ENCODE measurements around the gene USP17L12. TPM values are rescaled to one million over a fixed set of nuclear protein-coding genes. Genes with fewer than 3 reads are reported as not detected.
"Not testable (repeated sequence)": the region's sequence is repeated elsewhere in the genome, so short reads cannot be mapped to it uniquely, and the experiment has no call there.

Gene USP17L12, protein sequence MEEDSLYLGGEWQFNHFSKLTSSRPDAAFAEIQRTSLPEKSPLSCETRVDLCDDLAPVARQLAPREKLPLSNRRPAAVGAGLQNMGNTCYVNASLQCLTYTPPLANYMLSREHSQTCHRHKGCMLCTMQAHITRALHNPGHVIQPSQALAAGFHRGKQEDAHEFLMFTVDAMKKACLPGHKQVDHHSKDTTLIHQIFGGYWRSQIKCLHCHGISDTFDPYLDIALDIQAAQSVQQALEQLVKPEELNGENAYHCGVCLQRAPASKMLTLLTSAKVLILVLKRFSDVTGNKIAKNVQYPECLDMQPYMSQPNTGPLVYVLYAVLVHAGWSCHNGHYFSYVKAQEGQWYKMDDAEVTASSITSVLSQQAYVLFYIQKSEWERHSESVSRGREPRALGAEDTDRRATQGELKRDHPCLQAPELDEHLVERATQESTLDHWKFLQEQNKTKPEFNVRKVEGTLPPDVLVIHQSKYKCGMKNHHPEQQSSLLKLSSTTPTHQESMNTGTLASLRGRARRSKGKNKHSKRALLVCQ
- polyA plus RNA-seq (ENCODE audit: insufficient read length in 12 of 12): not detected
- long read RNA-seq, donor 1: 0 reads
- long read RNA-seq, donor 2: 0 reads
- long read RNA-seq, donor 3: 0 reads
- long read RNA-seq, donor 4: 0 reads
- long read RNA-seq, donor 5: 0 reads
- long read RNA-seq, donor 6: 0 reads
- long read RNA-seq, donor 7: 0 reads
- long read RNA-seq, donor 8: 0 reads
- long read RNA-seq, donor 9: 0 reads
- long read RNA-seq, donor 10: 0 reads
- long read RNA-seq, donor 11: 0 reads

DNA sequence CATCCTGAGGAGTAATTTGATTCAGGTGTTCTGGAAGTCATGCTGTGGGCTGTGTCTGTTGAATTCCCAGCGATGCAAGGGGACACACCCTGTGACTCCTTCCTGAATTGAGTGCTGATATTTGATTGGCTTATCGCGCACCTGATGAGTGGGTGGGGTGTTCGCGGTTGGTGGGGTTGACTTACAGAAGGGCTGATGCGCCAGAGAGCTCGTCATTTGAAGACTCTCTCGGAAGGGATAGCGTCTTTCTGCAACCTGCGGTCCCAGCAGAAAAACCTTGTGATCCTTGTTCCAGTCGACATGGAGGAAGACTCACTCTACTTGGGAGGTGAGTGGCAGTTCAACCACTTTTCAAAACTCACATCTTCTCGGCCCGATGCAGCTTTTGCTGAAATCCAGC, at the start of gene USP17L12:
TSS of gene USP17L12 (plus strand) at position 301 of the 400 bp plus-strand sequence. CDS start at position 301, 0 bp downstream.
- not testable (repeated sequence) for DNase-seq

DNA sequence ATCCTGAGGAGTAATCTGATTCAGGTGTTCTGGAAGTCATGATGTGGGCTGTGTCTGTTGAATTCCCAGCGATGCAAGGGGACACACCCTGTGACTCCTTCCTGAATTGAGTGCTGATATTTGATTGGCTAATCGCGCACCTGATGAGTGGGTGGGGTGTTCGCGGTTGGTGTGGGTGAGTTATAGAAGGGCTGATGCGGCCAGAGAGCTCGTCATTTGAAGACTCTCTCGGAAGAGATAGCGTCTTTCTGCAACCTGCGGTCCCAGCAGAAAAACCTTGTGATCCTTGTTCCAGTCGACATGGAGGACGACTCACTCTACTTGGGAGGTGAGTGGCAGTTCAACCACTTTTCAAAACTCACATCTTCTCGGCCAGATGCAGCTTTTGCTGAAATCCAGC, 9.6 kb upstream of the USP17L12 start, which contains the start of gene USP17L10:
TSS of gene USP17L10 (plus strand) at position 301 of the 400 bp plus-strand sequence. CDS start at position 301, 0 bp downstream.
- not testable (repeated sequence) for DNase-seq

DNA sequence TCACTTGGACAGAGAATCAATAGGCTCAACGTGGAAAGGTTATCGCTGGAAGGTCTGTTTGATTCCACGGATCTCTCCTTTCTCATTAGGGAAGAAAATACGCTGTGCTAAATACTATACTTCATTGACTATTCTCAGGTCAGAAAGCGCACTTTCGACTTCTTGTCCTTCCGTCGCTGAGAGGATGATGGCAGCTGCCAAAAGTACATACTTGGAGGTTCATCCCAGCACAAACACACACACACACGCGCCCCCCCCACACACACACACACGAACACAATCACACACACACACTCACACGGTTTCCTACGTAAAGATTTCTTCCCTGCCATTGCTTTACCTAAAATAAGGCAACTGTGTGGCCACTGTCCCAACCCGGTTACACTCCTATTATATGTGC, 5.3 kb upstream of the USP17L12 start:
- DNase-seq: not testable (repeated sequence)

DNA sequence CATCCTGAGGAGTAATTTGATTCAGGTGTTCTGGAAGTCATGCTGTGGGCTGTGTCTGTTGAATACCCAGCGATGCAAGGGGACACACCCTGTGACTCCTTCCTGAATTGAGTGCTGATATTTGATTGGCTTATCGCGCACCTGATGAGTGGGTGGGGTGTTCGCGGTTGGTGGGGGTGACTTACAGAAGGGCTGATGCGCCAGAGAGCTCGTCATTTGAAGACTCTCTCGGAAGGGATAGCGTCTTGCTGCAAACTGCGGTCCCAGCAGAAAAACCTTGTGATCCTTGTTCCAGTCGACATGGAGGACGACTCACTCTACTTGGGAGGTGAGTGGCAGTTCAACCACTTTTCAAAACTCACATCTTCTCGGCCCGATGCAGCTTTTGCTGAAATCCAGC, 4.8 kb upstream of the USP17L12 start, which contains the start of gene USP17L11:
TSS of gene USP17L11 (plus strand) at position 301 of the 400 bp plus-strand sequence. CDS start at position 301, 0 bp downstream.
- DNase-seq: not testable (repeated sequence)

DNA sequence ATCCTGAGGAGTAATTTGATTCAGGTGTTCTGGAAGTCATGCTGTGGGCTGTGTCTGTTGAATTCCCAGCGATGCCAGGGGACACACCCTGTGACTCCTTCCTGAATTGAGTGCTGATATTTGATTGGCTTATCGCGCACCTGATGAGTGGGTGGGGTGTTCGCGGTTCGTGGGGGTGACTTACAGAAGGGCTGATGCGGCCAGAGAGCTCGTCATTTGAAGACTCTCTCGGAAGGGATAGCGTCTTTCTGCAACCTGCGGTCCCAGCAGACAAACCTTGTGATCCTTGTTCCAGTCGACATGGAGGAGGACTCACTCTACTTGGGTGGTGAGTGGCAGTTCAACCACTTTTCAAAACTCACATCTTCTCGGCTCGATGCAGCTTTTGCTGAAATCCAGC, 4.6 kb downstream of the USP17L12 start, which contains the start of gene USP17L13:
TSS of gene USP17L13 (plus strand) at position 301 of the 400 bp plus-strand sequence. CDS start at position 301, 0 bp downstream.
- not testable (repeated sequence) for DNase-seq

DNA sequence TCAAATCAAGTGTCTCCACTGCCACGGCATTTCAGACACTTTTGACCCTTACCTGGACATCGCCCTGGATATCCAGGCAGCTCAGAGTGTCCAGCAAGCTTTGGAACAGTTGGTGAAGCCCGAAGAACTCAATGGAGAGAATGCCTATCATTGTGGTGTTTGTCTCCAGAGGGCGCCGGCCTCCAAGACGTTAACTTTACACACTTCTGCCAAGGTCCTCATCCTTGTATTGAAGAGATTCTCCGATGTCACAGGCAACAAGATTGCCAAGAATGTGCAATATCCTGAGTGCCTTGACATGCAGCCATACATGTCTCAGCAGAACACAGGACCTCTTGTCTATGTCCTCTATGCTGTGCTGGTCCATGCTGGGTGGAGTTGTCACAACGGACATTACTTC, 10.3 kb downstream of the USP17L12 start:
- not testable (repeated sequence) for DNase-seq

DNA sequence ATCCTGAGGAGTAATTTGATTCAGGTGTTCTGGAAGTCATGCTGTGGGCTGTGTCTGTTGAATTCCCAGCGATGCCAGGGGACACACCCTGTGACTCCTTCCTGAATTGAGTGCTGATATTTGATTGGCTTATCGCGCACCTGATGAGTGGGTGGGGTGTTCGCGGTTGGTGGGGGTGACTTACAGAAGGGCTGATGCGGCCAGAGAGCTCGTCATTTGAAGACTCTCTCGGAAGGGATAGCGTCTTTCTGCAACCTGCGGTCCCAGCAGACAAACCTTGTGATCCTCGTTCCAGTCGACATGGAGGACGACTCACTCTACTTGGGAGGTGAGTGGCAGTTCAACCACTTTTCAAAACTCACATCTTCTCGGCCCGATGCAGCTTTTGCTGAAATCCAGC, 14.1 kb downstream of the USP17L12 start, which contains the start of gene USP17L15:
TSS of gene USP17L15 (plus strand) at position 301 of the 400 bp plus-strand sequence. CDS start at position 301, 0 bp downstream.
- DNase-seq: not testable (repeated sequence)

DNA sequence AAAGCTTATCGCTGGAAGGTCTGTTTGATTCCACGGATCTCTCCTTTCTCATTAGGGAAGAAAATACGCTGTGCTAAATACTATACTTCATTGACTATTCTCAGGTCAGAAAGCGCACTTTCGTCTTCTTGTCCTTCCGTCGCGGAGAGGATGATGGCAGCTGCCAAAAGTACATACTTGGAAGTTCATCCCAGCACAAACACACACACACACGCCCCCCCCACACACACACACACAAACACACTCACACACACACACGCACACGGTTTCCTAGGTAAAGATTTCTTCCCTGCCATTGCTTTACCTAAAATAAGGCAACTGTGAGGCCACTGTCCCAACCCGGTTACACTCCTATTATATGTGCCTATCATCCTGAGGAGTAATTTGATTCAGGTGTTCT, 18.5 kb downstream of the USP17L12 start:
- DNase-seq: not testable (repeated sequence)

DNA sequence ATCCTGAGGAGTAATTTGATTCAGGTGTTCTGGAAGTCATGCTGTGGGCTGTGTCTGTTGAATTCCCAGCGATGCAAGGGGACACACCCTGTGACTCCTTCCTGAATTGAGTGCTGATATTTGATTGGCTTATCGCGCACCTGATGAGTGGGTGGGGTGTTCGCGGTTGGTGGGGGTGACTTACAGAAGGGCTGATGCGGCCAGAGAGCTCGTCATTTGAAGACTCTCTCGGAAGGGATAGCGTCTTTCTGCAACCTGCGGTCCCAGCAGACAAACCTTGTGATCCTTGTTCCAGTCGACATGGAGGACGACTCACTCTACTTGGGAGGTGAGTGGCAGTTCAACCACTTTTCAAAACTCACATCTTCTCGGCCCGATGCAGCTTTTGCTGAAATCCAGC, 23.6 kb downstream of the USP17L12 start, which contains the start of gene USP17L17:
TSS of gene USP17L17 (plus strand) at position 301 of the 400 bp plus-strand sequence. CDS start at position 301, 0 bp downstream.
- not testable (repeated sequence) for DNase-seq

DNA sequence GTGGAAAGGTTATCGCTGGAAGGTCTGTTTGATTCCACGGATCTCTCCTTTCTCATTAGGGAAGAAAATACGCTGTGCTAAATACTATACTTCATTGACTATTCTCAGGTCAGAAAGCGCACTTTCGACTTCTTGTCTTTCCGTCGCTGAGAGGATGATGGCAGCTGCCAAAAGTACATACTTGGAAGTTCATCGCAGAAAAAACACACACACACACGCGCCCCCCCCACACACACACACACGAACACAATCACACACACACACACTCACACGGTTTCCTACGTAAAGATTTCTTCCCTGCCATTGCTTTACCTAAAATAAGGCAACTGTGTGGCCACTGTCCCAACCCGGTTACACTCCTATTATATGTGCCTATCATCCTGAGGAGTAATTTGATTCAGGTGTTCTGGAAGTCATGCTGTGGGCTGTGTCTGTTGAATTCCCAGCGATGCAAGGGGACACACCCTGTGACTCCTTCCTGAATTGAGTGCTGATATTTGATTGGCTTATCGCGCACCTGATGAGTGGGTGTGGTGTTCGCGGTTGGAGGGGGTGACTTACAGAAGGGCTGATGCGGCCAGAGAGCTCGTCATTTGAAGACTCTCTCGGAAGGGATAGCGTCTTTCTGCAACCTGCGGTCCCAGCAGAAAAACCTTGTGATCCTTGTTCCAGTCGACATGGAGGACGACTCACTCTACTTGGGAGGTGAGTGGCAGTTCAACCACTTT, 28.2 kb downstream of the USP17L12 start, which contains the start of gene USP17L18:
TSS of gene USP17L18 (plus strand) at position 678 of the 728 bp plus-strand sequence. CDS start at position 678, 0 bp downstream.
- not testable (repeated sequence) for DNase-seq

DNA sequence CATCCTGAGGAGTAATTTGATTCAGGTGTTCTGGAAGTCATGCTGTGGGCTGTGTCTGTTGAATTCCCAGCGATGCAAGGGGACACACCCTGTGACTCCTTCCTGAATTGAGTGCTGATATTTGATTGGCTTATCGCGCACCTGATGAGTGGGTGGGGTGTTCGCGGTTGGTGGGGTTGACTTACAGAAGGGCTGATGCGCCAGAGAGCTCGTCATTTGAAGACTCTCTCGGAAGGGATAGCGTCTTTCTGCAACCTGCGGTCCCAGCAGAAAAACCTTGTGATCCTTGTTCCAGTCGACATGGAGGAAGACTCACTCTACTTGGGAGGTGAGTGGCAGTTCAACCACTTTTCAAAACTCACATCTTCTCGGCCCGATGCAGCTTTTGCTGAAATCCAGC, 33.1 kb downstream of the USP17L12 start, which contains the start of gene USP17L19:
TSS of gene USP17L19 (plus strand) at position 301 of the 400 bp plus-strand sequence. CDS start at position 301, 0 bp downstream.
- not testable (repeated sequence) for DNase-seq

DNA sequence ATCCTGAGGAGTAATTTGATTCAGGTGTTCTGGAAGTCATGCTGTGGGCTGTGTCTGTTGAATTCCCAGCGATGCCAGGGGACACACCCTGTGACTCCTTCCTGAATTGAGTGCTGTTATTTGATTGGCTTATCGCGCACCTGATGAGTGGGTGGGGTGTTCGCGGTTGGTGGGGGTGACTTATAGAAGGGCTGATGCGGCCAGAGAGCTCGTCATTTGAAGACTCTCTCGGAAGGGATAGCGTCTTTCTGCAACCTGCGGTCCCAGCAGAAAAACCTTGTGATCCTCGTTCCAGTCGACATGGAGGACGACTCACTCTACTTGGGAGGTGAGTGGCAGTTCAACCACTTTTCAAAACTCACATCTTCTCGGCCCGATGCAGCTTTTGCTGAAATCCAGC, 37.9 kb downstream of the USP17L12 start, which contains the start of gene USP17L20:
TSS of gene USP17L20 (plus strand) at position 301 of the 400 bp plus-strand sequence. CDS start at position 301, 0 bp downstream.
- DNase-seq: not testable (repeated sequence)

DNA sequence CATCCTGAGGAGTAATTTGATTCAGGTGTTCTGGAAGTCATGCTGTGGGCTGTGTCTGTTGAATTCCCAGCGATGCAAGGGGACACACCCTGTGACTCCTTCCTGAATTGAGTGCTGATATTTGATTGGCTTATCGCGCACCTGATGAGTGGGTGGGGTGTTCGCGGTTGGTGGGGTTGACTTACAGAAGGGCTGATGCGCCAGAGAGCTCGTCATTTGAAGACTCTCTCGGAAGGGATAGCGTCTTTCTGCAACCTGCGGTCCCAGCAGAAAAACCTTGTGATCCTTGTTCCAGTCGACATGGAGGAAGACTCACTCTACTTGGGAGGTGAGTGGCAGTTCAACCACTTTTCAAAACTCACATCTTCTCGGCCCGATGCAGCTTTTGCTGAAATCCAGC, 42.6 kb downstream of the USP17L12 start, which contains the start of gene USP17L21:
TSS of gene USP17L21 (plus strand) at position 301 of the 400 bp plus-strand sequence. CDS start at position 301, 0 bp downstream.
- DNase-seq: not testable (repeated sequence)

DNA sequence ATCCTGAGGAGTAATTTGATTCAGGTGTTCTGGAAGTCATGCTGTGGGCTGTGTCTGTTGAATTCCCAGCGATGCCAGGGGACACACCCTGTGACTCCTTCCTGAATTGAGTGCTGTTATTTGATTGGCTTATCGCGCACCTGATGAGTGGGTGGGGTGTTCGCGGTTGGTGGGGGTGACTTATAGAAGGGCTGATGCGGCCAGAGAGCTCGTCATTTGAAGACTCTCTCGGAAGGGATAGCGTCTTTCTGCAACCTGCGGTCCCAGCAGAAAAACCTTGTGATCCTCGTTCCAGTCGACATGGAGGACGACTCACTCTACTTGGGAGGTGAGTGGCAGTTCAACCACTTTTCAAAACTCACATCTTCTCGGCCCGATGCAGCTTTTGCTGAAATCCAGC, 47.4 kb downstream of the USP17L12 start, which contains the start of gene USP17L22:
TSS of gene USP17L22 (plus strand) at position 301 of the 400 bp plus-strand sequence. CDS start at position 301, 0 bp downstream.
- DNase-seq: not testable (repeated sequence)

Other genes with a start within 250 kb of the USP17L12 start
- gene FAM90A26, start 49.7 kb upstream of the USP17L12 start, polyA plus RNA-seq (ENCODE audit: insufficient read length in 12 of 12): under 1 TPM in 4 of 12 donors, not detected in 8; 0.07 to 0.11 (median 0.08) TPM
- not detected for gene USP17L10, start 9.5 kb upstream of the USP17L12 start, polyA plus RNA-seq (ENCODE audit: insufficient read length in 12 of 12)
- not detected for gene USP17L11, start 4.7 kb upstream of the USP17L12 start, polyA plus RNA-seq (ENCODE audit: insufficient read length in 12 of 12)
- not detected for gene USP17L13, start 4.7 kb downstream of the USP17L12 start, polyA plus RNA-seq (ENCODE audit: insufficient read length in 12 of 12)
- gene USP17L15, start 14.2 kb downstream of the USP17L12 start, polyA plus RNA-seq (ENCODE audit: insufficient read length in 12 of 12): not detected
- not detected for gene USP17L17, start 23.7 kb downstream of the USP17L12 start, polyA plus RNA-seq (ENCODE audit: insufficient read length in 12 of 12)
- gene USP17L18, start 28.5 kb downstream of the USP17L12 start, polyA plus RNA-seq (ENCODE audit: insufficient read length in 12 of 12): not detected
- gene USP17L19, start 33.2 kb downstream of the USP17L12 start, polyA plus RNA-seq (ENCODE audit: insufficient read length in 12 of 12): not detected
- gene USP17L20, start 38.0 kb downstream of the USP17L12 start, polyA plus RNA-seq (ENCODE audit: insufficient read length in 12 of 12): not detected
- gene USP17L21, start 42.7 kb downstream of the USP17L12 start, polyA plus RNA-seq (ENCODE audit: insufficient read length in 12 of 12): not detected
- gene USP17L22, start 47.5 kb downstream of the USP17L12 start, polyA plus RNA-seq (ENCODE audit: insufficient read length in 12 of 12): not detected
- gene USP17L24, start 105.0 kb downstream of the USP17L12 start, polyA plus RNA-seq (ENCODE audit: insufficient read length in 12 of 12): not detected
- not detected for gene USP17L25, start 109.8 kb downstream of the USP17L12 start, polyA plus RNA-seq (ENCODE audit: insufficient read length in 12 of 12)
- gene USP17L26, start 114.5 kb downstream of the USP17L12 start, polyA plus RNA-seq (ENCODE audit: insufficient read length in 12 of 12): not detected
- gene USP17L5, start 119.3 kb downstream of the USP17L12 start, polyA plus RNA-seq (ENCODE audit: insufficient read length in 12 of 12): not detected
- not detected for gene USP17L27, start 124.0 kb downstream of the USP17L12 start, polyA plus RNA-seq (ENCODE audit: insufficient read length in 12 of 12)
- not detected for gene USP17L28, start 128.7 kb downstream of the USP17L12 start, polyA plus RNA-seq (ENCODE audit: insufficient read length in 12 of 12)
- not detected for gene USP17L29, start 133.5 kb downstream of the USP17L12 start, polyA plus RNA-seq (ENCODE audit: insufficient read length in 12 of 12)
- not detected for gene USP17L30, start 143.0 kb downstream of the USP17L12 start, polyA plus RNA-seq (ENCODE audit: insufficient read length in 12 of 12)
- not detected for gene DEFB131A, start 224.3 kb downstream of the USP17L12 start, polyA plus RNA-seq (ENCODE audit: insufficient read length in 12 of 12)

Measured in muscle of arm (tissue), 14 donors.